Upper lobe of left lung (tissue), 4 donors: ENCODE results near the gene CREBZF.

Experiments used
- CTCF ChIP-seq, 6 experiments: fragments of 450-650 bp in 4 of 6; fragments of 200-600 bp in 2 of 6; sonication (generic) in 2 of 6; IDR thresholded peaks; one replicate each; pipeline ENCODE4 v1.5.1; 2016 to 2019; ENCODE audit warnings: antibody characterized with exemption in 6 of 6
- POLR2A ChIP-seq, 4 donors: fragments of 450-650 bp; IDR thresholded peaks; one replicate each; pipeline ENCODE4 v1.5.1; 2016 to 2017; ENCODE audit warnings: antibody characterized with exemption in 4 of 4, mild to moderate bottlenecking in 2 of 4

GRCh38 chr11:85656777-85657176 is 8.2 kb downstream of the CREBZF start:
- TF ChIP-seq CTCF (IDR thresholded peaks at IDR 0.05): no peak
- no peak for TF ChIP-seq POLR2A (IDR thresholded peaks at IDR 0.05)
